Endothelial cell of umbilical vein (primary cell): ENCODE results near the gene CATSPERD. TPM values are rescaled to one million over a fixed set of nuclear protein-coding genes. Genes with fewer than 3 reads are reported as not detected.

ENCODE experiments used
- BruUV-seq: library from RNA; stranded (reverse); fragments of 400-500 nt; replicated peaks from 2 replicates; lab custom pipeline; 2021; lab: Mats Ljungman, UMichigan
- CTCF ChIA-PET: fragments of 300-600, 350-600 bp; sonication (Branson Sonifier 250); formaldehyde crosslinking; loops from one replicate; lab custom pipeline; 2021; ENCODE audit warnings: antibody characterized with exemption, inconsistent platforms; lab: Charles Lee
- POLR2A ChIA-PET: fragments of 300-600, 350-600 bp; sonication (Branson Sonifier 250); formaldehyde crosslinking; loops from one replicate; lab custom pipeline; 2021; ENCODE audit warnings: antibody characterized with exemption, inconsistent platforms; lab: Charles Lee
- DNase-seq: peaks from one replicate; pipeline ENCODE4 v3.0.0-alpha.2; 2011; ENCODE audit warnings: low read depth, low spot score
- FAIRE-seq: peaks from 2 replicates; lab custom pipeline; 2011; peaks lifted over from hg19 to GRCh38; lab: Jason Lieb, UNC
- H2AFZ ChIP-seq: 2 replicates; pipeline ENCODE4 v1.6.0; 2012; ENCODE audit warnings: low read depth, low read length, control low read depth, inconsistent platforms
- H3K27ac ChIP-seq: 2 replicates; pipeline ENCODE4 v1.5.1; 2011; ENCODE audit warnings: low read depth, mild to moderate bottlenecking, control low read depth, low read length, moderate library complexity; ENCODE audit not compliant: insufficient read depth
- H3K27me3 ChIP-seq, 2 experiments: 2 replicates each; pipeline versions ENCODE4 v1.6.0 to v1.6.1; 2011; ENCODE audit warnings: low read length in 2 of 2, mixed read lengths in 1 of 2; ENCODE audit not compliant: control insufficient read depth in 2 of 2, insufficient read depth in 2 of 2
- H3K36me3 ChIP-seq, 2 experiments: 2 replicates in 1 of 2; 3 replicates in 1 of 2; pipeline ENCODE4 v1.5.1; 2011; ENCODE audit warnings: low read length in 2 of 2, mild to moderate bottlenecking in 1 of 2, moderate library complexity in 1 of 2; ENCODE audit not compliant: control insufficient read depth in 2 of 2, insufficient read depth in 2 of 2; ENCODE audit errors: extremely low read depth in 1 of 2
- H3K4me1 ChIP-seq: 3 replicates; pipeline ENCODE4 v1.5.1; 2011; ENCODE audit warnings: mild to moderate bottlenecking, low read length; ENCODE audit not compliant: control insufficient read depth, insufficient read depth; ENCODE audit errors: extremely low read depth
- H3K4me2 ChIP-seq: 2 replicates; pipeline ENCODE4 v1.6.1; 2011; ENCODE audit warnings: low read length, control low read depth, mixed read lengths; ENCODE audit not compliant: insufficient read depth
- H3K4me3 ChIP-seq, 3 experiments: fragments of 200-600 bp in 1 of 3; sonication (generic), shearing (Covaris generic) in 1 of 3; replicated peaks in 1 of 3; 2 replicates each; pipeline ENCODE4 v1.5.1; 2011 to 2016; ENCODE audit warnings: control low read depth in 3 of 3, low read length in 3 of 3, mild to moderate bottlenecking in 2 of 3, inconsistent platforms in 1 of 3, low read depth in 1 of 3, moderate library complexity in 1 of 3; ENCODE audit not compliant: insufficient read depth in 1 of 3
- H3K79me2 ChIP-seq: 2 replicates; pipeline ENCODE4 v1.6.0; 2012; ENCODE audit warnings: low read length, inconsistent platforms; ENCODE audit not compliant: control insufficient read depth, insufficient read depth
- H3K9ac ChIP-seq: replicated peaks from 2 replicates; pipeline ENCODE3; 2011; ENCODE audit warnings: low read length, control low read depth; ENCODE audit not compliant: insufficient read depth; ENCODE audit errors: extremely low read depth
- H3K9me1 ChIP-seq: replicated peaks from 3 replicates; pipeline ENCODE4 v1.6.0; 2011; ENCODE audit warnings: mild to moderate bottlenecking, low read length; ENCODE audit not compliant: control insufficient read depth, insufficient read depth; ENCODE audit errors: extremely low read depth
- H3K9me3 ChIP-seq: replicated peaks from 2 replicates; pipeline ENCODE4 v1.5.1; 2012; ENCODE audit warnings: low read length, inconsistent platforms; ENCODE audit not compliant: control insufficient read depth, insufficient read depth
- H4K20me1 ChIP-seq: replicated peaks from 2 replicates; pipeline ENCODE3; 2011; ENCODE audit warnings: mild to moderate bottlenecking, low read length; ENCODE audit not compliant: control insufficient read depth, insufficient read depth; ENCODE audit errors: extremely low read depth
- EZH2 ChIP-seq: IDR thresholded peaks from 2 replicates; pipeline ENCODE4 v1.6.1; 2012; ENCODE audit warnings: borderline replicate concordance, low read depth, mild to moderate bottlenecking, moderate library complexity, low read length, inconsistent platforms; ENCODE audit not compliant: severe bottlenecking
- FOS ChIP-seq: IDR thresholded peaks from 2 replicates; pipeline ENCODE4 v1.6.1; 2011; ENCODE audit warnings: mild to moderate bottlenecking, low read length, moderate library complexity, borderline replicate concordance; ENCODE audit not compliant: insufficient read depth
- GATA2 ChIP-seq: IDR thresholded peaks from 2 replicates; pipeline ENCODE4 v1.7.0; 2011; ENCODE audit warnings: low read depth, mild to moderate bottlenecking, moderate library complexity, mixed read lengths, low read length; ENCODE audit not compliant: insufficient read length, insufficient read depth
- JUN ChIP-seq: IDR thresholded peaks from 2 replicates; pipeline ENCODE4 v1.6.1; 2011; ENCODE audit warnings: borderline replicate concordance, low read depth; ENCODE audit not compliant: insufficient read length, insufficient read depth
- MAX ChIP-seq: IDR thresholded peaks from 2 replicates; pipeline ENCODE4 v1.6.1; 2011; ENCODE audit not compliant: insufficient read depth, insufficient read length
- POLR2A ChIP-seq: IDR thresholded peaks from 2 replicates; pipeline ENCODE4 v1.6.1; 2012; ENCODE audit warnings: low read depth, mild to moderate bottlenecking, control low read depth, low read length
- POLR2AphosphoS5 ChIP-seq: IDR thresholded peaks from 2 replicates; pipeline ENCODE4 v1.6.1; 2012; ENCODE audit warnings: low read depth, mild to moderate bottlenecking, control low read depth, low read length, moderate library complexity; ENCODE audit not compliant: insufficient read depth
- dilution Hi-C: fragments of 300-500 bp; cut with MboI; formaldehyde crosslinking; loops from one replicate; pipeline ENCODE4 v1.15.0; 2019; ENCODE audit warnings: low sequenced_read_pairs; ENCODE audit not compliant: extremely low pct_ligation_motif_present
- intact Hi-C: fragments of 100-400 bp; cut with micrococcal nuclease; formaldehyde crosslinking; loops from one replicate; pipeline ENCODE4 v1.10.0; 2022
- polyA plus RNA-seq, 4 experiments: library from polyadenylated mRNA; depleted of rRNA in 3 of 4; stranded (reverse) in 3 of 4; unstranded in 1 of 4; fragments of >200 nt; gene quantifications; 2 replicates each; pipeline versions ENCODE4 v1.2.1 to v1.2.3, GENCODE V29; 2011 to 2012; ENCODE audit warnings: missing spikeins in 1 of 4
- total RNA-seq: library from RNA; stranded (reverse); gene quantifications from 2 replicates; pipeline ENCODE4 v1.2.3, GENCODE V29; 2021
- TF ChIP-seq, protein P1 (sequence below), 2 donors: IDR thresholded peaks; 1 replicate in 1 of 2; 2 replicates in 1 of 2; pipeline ENCODE4 v1.5.1; 2011; ENCODE audit warnings: low read length in 2 of 2, mild to moderate bottlenecking in 2 of 2, moderate library complexity in 2 of 2, control low read depth in 1 of 2, inconsistent platforms in 1 of 2, low read depth in 1 of 2; ENCODE audit not compliant: insufficient read depth in 1 of 2; ENCODE audit errors: extremely low read depth in 1 of 2

CATSPERD gene
- total and polyA plus RNA-seq, 2 donors (not counting 3 experiments of a cell fraction or from before 2014, with no cell fraction given), result not detected

DNA sequence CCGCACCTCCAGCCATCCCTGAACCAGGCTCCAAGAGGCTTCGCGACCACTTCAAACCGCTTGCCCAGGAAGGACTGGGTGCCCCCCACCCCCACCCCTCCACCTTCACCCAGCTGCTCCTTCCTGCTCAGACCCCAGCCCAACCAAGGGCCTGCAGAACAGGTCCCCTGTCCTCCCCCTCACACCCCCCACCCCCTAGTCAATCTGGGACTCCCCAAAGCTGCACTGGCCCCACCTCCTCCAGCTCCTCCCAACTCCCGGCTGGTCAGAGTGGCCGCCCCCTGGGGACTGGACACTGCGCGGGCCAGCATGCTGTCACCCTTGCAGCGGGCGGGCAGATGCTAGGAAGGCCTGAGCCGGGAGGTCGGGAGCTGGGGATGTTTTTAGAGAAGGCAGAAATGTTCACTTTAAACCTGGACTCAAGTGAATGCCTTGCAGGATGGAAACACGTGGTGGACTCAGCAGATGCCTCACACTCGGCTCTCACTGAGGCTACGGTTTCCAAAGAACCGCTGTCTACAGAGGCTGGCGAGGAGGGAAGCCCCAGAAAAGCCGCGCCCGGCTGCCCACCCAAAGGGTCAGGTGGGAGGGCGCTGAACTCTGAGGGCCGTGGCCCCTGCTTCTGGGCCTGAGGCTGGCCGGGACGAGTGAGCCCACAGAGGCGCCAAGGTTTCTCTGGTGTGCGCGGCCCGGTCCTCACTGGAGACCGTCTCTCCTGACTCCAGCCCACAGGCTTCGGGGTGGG, 22.4 kb upstream of the CATSPERD start:
- Histone ChIP-seq H3K36me3 (peaks cover 3 to 39% of the 10 kb centered on the region in 2 experiments), H3K27me3 (no peaks in the 10 kb centered on the region), H2AFZ (no peak overlapping the region), H3K4me2 (no peak overlapping the region), H3K79me2 (peaks cover 22% of the 10 kb centered on the region), H3K9ac (no peak overlapping the region), H4K20me1 (no peaks in the 10 kb centered on the region), H3K9me1 (no peaks in the 10 kb centered on the region), H3K4me3 (no peak overlapping the region), H3K27ac (no peak overlapping the region), H3K9me3 (no peaks in the 10 kb centered on the region), H3K4me1 (no peaks in the 10 kb centered on the region)
- DNase-seq, result no peak
- ChIA-PET POLR2A (interaction anchor here (0.9 kb wide), 1 partner anchor 11 kb away, joined by 5 read pairs; no protein-coding TSS in a partner anchor), CTCF (no interaction called here)
- dilution Hi-C loops, result no loop called here
- intact Hi-C loops, result no loop called here
- BruUV-seq, result no TSS peak
- no peak for TF ChIP-seq POLR2AphosphoS5
- peak; percentile 0 for TF ChIP-seq POLR2A
- no peak for FAIRE-seq

DNA sequence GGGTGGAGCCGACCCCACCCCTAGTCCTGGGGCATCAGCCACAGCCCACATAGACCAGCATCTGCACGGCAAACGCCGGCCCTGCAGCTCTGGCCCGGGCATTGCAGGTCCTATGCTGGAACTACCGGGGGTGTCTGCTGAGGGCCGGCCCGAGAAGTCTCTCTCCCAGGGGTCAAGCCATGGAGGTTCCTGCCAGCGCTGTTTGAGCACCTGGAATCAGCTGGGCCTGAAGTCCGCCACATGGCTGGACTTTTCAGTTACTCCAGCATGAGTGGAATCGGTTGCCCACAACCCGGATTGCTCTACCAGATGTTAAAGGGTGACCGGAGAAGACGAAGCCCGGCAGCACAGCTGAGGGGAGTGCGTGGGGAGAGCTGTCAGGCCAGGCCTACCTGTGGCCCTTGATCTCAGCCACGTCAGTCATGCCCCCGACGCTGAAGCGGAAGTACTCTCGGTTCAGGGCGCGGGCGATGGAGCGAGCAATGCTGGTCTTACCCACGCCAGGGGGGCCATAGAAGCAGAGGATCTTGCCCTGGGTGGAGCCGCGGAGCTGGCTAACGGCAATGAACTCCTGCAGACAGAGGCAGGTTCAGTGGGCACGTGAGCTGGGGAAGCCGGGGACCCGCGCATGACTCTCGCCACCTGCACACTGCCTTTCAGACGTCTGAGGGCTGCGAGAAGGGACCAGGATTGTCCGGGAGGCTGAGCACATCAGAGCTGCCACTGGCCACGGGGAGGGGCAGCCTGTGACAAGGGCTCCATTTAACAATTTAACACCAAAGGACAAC, 21.6 kb upstream of the CATSPERD start:
- H4K20me1 ChIP-seq, result no peaks in the 10 kb centered on the region

More for the DNA sequence above, 21.6 kb upstream of the CATSPERD start:
- no peaks in the 10 kb centered on the region for H3K9me1 ChIP-seq
- H3K27me3 ChIP-seq, result no peaks in the 10 kb centered on the region
- H3K79me2 ChIP-seq, result peaks cover 15% of the 10 kb centered on the region
- H3K9me3 ChIP-seq, result no peaks in the 10 kb centered on the region
- FAIRE-seq, result no peak
- TF ChIP-seq POLR2A (peak; percentile 26), EZH2 (no peak), FOS (no peak), MAX (no peak), GATA2 (no peak), POLR2AphosphoS5 (no peak), JUN (no peak)
- TF ChIP-seq, protein P1, sequence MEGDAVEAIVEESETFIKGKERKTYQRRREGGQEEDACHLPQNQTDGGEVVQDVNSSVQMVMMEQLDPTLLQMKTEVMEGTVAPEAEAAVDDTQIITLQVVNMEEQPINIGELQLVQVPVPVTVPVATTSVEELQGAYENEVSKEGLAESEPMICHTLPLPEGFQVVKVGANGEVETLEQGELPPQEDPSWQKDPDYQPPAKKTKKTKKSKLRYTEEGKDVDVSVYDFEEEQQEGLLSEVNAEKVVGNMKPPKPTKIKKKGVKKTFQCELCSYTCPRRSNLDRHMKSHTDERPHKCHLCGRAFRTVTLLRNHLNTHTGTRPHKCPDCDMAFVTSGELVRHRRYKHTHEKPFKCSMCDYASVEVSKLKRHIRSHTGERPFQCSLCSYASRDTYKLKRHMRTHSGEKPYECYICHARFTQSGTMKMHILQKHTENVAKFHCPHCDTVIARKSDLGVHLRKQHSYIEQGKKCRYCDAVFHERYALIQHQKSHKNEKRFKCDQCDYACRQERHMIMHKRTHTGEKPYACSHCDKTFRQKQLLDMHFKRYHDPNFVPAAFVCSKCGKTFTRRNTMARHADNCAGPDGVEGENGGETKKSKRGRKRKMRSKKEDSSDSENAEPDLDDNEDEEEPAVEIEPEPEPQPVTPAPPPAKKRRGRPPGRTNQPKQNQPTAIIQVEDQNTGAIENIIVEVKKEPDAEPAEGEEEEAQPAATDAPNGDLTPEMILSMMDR (IDR thresholded peaks at IDR 0.05; ENCODE audit: extremely low read depth in 1 of 2, insufficient read depth in 1 of 2, low read depth in 1 of 2, low read length in 2 of 2), result no peak
- DNase-seq, result no peak
- dilution Hi-C loops (no loop called here), intact Hi-C loops (no loop called here)
- ChIA-PET CTCF (interaction anchor here (1.0 kb wide), 1 partner anchor 9 kb away, joined by 3 read pairs; the partner anchor contains the start of gene RPL36), POLR2A (interaction anchor here (0.9 kb wide), 1 partner anchor 12 kb away, joined by 5 read pairs; no protein-coding TSS in a partner anchor)
- no peak overlapping the region for H3K4me3 ChIP-seq
- H3K36me3 ChIP-seq, result peaks cover 8 to 36% of the 10 kb centered on the region in 2 experiments
- no TSS peak for BruUV-seq
- H3K4me2 ChIP-seq, result no peak overlapping the region
- no peak overlapping the region for H3K9ac ChIP-seq
- H3K27ac ChIP-seq, result no peak overlapping the region
- peaks cover 2% of the 10 kb centered on the region for H3K4me1 ChIP-seq
- no peak overlapping the region for H2AFZ ChIP-seq
